Measurements from ENCODE around the gene HCN2. TPM values are rescaled to one million over a fixed set of nuclear protein-coding genes. Genes with fewer than 3 reads are reported as not detected.
A peak's percentile ranks its signal among the peaks of the same experiment; 100 is the strongest.

Gene HCN2
- total RNA-seq, 2 donors from 2014 or later = 0.14 to 8.5 TPM

- Histone ChIP-seq H3K4me1 (replicated peaks) (peaks cover 17% of the 10 kb centered on the region), H3K36me3 (no peaks in the 10 kb centered on the region), H3K9me3 (no peaks in the 10 kb centered on the region), H3K27ac (peak overlapping the region; percentile 78 to 87), H3K27me3 (replicated peaks; ENCODE audit: insufficient read depth) (no peaks in the 10 kb centered on the region), H3K4me3 (peak overlapping the region; percentile 97 to 99)
- TF ChIP-seq POLR2A (IDR thresholded peaks at IDR 0.05) (no peak), POLR2AphosphoS5 (IDR thresholded peaks at IDR 0.05) (peak; percentile 9), CTCF (IDR thresholded peaks at IDR 0.05) (no peak)
- intact Hi-C loops (cut with DNase I) = loop anchor here (5.0 kb wide), 1 partner anchor 39 kb away; the partner anchor contains the start of gene CDC34
- DNase-seq (ENCODE audit: low spot score) = peak; percentile 45
- 5% methylated on average over 45 of the region's 45 CpGs for WGBS
Measured at GRCh38 chr19:570937-571565, 18.6 kb upstream of the HCN2 start.

- Histone ChIP-seq H3K4me3 (peak overlapping the region; percentile 97 to 99), H3K9me3 (no peaks in the 10 kb centered on the region), H3K4me1 (replicated peaks) (peaks cover 18% of the 10 kb centered on the region), H3K36me3 (no peaks in the 10 kb centered on the region), H3K27ac (peak overlapping the region; percentile 78 to 87), H3K27me3 (replicated peaks; ENCODE audit: insufficient read depth) (no peaks in the 10 kb centered on the region)
- WGBS = 2% methylated on average over 14 of the region's 14 CpGs
- TF ChIP-seq POLR2A (IDR thresholded peaks at IDR 0.05) = no peak
- TF ChIP-seq POLR2AphosphoS5 (IDR thresholded peaks at IDR 0.05) = no peak
- no peak for TF ChIP-seq CTCF (IDR thresholded peaks at IDR 0.05)
- intact Hi-C loops (cut with DNase I) = loop anchor here (5.0 kb wide), 1 partner anchor 39 kb away; the partner anchor contains the start of gene CDC34
- DNase-seq (ENCODE audit: low spot score) = no peak
Measured at GRCh38 chr19:571566-571974, 18.1 kb upstream of the HCN2 start.

GRCh38 chr19:572140-572742 lies 17.4 kb upstream of the HCN2 start, which contains the start of gene BSG:
Gene BSG, plus strand, starts transcription at chr19:572596. Its CDS starts 39 bp downstream, at chr19:572635.
- TF ChIP-seq POLR2AphosphoS5 (IDR thresholded peaks at IDR 0.05) (peak; percentile 93), POLR2A (IDR thresholded peaks at IDR 0.05) (peak; percentile 93), CTCF (IDR thresholded peaks at IDR 0.05) (peak in 2 of 4 experiments; percentile 21 to 38)
- intact Hi-C loops (cut with DNase I) = loop anchor here (5.0 kb wide), 1 partner anchor 40 kb away; the partner anchor contains the start of gene CDC34
- no peaks in the 10 kb centered on the region for H3K9me3 ChIP-seq
- WGBS = under 1% methylated on average over 78 of the region's 79 CpGs
- H3K4me3 ChIP-seq = peak within 1 kb of the TSS; percentile 97 to 99
- no peaks in the 10 kb centered on the region for H3K36me3 ChIP-seq
- H3K27me3 ChIP-seq (replicated peaks; ENCODE audit: insufficient read depth) = no peaks in the 10 kb centered on the region
- peak; percentile 98 for DNase-seq (ENCODE audit: low spot score)
- H3K4me1 ChIP-seq (replicated peaks) = peaks cover 18% of the 10 kb centered on the region
- H3K27ac ChIP-seq = peak within 1 kb of the TSS; percentile 85 to 87

- Histone ChIP-seq H3K4me1 (replicated peaks) (peaks cover 18% of the 10 kb centered on the region), H3K36me3 (no peaks in the 10 kb centered on the region), H3K27me3 (replicated peaks; ENCODE audit: insufficient read depth) (no peaks in the 10 kb centered on the region), H3K9me3 (no peaks in the 10 kb centered on the region), H3K27ac (peak overlapping the region; percentile 85 to 87), H3K4me3 (peak overlapping the region; percentile 97 to 99)
- intact Hi-C loops (cut with DNase I) = loop anchor here (5.0 kb wide), 1 partner anchor 41 kb away; the partner anchor contains the start of gene CDC34
- under 1% methylated on average over 38 of the region's 55 CpGs for WGBS
- no peak for DNase-seq (ENCODE audit: low spot score)
- TF ChIP-seq POLR2A (IDR thresholded peaks at IDR 0.05) = no peak
- no peak for TF ChIP-seq POLR2AphosphoS5 (IDR thresholded peaks at IDR 0.05)
- no peak for TF ChIP-seq CTCF (IDR thresholded peaks at IDR 0.05)
Measured at GRCh38 chr19:572743-573518, 16.8 kb upstream of the HCN2 start.

Data from prostate gland (tissue), 2 donors.